Natural killer cell treated with Interleukin-12 subunit alpha and Interleukin-12 subunit beta and Interleukin-15 and Interleukin-18, amount 100 ng/mL, for 72 hours (primary cell): ENCODE results near the gene SOX13. TPM values are rescaled to one million over a fixed set of nuclear protein-coding genes. Genes with fewer than 3 reads are reported as not detected.

Source experiments
- ATAC-seq, 2 donors: fragments of 150-1000 bp; cut with Tn5 transposase in 1 of 2; sonication (Bioruptor Pico), chemical (Tn5 transposase) in 1 of 2; 2 replicates each; pipeline ENCODE4 v1.10.0; 2021
- DNase-seq: peaks from one replicate; pipeline ENCODE4 v3.0.0; 2022; ENCODE audit warnings: low spot score
- H3K27ac Mint-ChIP-seq, 2 donors: 1 replicate in 1 of 2; 2 replicates in 1 of 2; pipeline ENCODE4 v1.8.0; 2022; ENCODE audit warnings: mixed read lengths in 2 of 2, mild to moderate bottlenecking in 1 of 2, moderate library complexity in 1 of 2
- H3K27me3 Mint-ChIP-seq, 2 donors: 1 replicate in 1 of 2; 2 replicates in 1 of 2; pipeline ENCODE4 v1.8.0; 2022; ENCODE audit warnings: mixed read lengths in 2 of 2
- H3K36me3 Mint-ChIP-seq: one replicate; pipeline ENCODE4 v1.8.0; 2022; ENCODE audit warnings: mixed read lengths
- H3K4me1 Mint-ChIP-seq, 2 donors: 1 replicate in 1 of 2; 2 replicates in 1 of 2; pipeline ENCODE4 v1.8.0; 2022; ENCODE audit warnings: low read depth in 2 of 2, mixed read lengths in 2 of 2, mild to moderate bottlenecking in 1 of 2
- H3K4me3 Mint-ChIP-seq: one replicate; pipeline ENCODE4 v1.8.0; 2022; ENCODE audit warnings: mixed read lengths
- H3K9me3 Mint-ChIP-seq: 2 replicates; pipeline ENCODE4 v1.8.0; 2022; ENCODE audit warnings: mixed read lengths
- total RNA-seq, 2 donors: library from RNA; stranded (reverse); gene quantifications; one replicate each; pipeline ENCODE4 v1.2.3, GENCODE V29; 2022

The SOX13 gene
- total RNA-seq, 2 donors from 2014 or later: 5.9 to 8.3 TPM

DNA sequence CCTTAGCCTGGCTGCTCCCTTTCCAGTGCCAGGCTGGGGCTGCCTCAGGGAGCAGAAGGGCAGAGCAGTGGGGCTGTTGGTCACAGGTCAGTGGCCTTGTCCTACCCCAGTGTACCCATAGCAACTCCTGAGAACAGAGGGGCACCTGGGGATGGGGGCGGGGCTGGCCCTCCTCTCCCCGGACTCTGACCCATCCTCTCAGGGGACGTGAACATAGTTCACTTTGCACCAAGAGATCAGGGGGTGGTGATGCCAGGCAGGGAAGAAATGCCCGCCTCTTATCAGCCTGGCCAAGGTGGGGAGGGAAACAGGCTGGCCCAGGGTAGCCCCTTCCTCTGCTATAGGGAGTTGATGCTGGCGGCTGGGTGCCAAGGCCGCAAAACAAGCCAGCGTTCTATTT is 74.0 kb downstream of the SOX13 start:
- H3K4me1 Mint-ChIP-seq: peaks cover 0 to 4% of the 10 kb centered on the region in 2 donors
- H3K36me3 Mint-ChIP-seq: no peaks in the 10 kb centered on the region
- no peak overlapping the region for H3K27ac Mint-ChIP-seq
- H3K27me3 Mint-ChIP-seq: peaks cover 5 to 7% of the 10 kb centered on the region in 2 donors
- H3K9me3 Mint-ChIP-seq: no peaks in the 10 kb centered on the region
- DNase-seq: no peak
- no peak overlapping the region for H3K4me3 Mint-ChIP-seq
- ATAC-seq: no peak

DNA sequence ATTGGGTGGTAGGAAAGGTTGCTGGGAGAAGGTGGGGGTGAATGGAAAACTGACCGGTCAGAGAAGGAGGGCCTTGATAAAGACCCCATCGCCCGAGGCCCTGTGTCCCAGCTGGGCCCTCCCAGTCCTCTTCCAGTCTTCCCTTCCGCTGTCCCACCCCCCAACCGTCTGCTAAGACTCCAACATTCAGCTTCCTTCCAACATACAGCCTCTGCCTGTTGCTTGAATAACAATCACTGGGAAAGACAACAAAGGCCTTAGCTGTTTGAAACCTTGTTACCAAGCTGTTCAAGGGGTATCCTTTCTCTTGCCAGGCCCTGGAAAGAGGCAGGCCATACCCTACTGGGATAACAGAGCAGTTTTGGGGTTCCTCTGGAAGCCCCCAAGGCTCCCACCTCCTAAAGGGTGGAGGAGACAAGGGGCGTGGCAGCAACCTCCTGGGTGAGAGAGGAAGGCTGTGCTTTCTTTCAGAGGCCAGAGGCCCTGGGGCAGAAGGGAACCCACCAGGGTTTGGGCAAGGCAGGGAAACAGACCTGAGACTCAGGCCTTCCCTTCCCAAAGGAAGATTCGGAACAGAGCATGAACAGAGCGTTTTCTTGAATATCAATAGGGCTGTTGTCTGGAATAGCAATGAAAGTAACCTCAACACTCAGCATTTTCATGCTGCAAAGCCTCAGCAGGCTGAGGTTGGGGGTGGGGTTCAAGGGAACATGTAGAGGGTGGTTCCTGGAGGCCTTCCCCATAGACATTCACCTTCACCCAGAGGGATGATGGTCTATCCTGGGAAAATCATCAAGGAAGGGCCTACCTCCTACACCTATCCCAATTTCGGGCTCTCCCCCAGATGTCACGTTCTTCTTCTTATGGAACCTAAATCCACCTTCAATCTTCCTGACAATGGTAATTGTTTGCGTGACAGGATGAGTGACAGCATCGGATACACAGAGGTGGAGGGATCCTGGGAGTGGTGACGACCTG is 74.8 kb downstream of the SOX13 start:
- ATAC-seq (no peak), DNase-seq (no peak)
- Mint-ChIP-seq H3K9me3 (no peaks in the 10 kb centered on the region), H3K27ac (no peak overlapping the region), H3K36me3 (no peaks in the 10 kb centered on the region), H3K4me1 (peaks cover 0 to 7% of the 10 kb centered on the region in 2 donors), H3K27me3 (peaks cover 5 to 7% of the 10 kb centered on the region in 2 donors), H3K4me3 (no peak overlapping the region)

DNA sequence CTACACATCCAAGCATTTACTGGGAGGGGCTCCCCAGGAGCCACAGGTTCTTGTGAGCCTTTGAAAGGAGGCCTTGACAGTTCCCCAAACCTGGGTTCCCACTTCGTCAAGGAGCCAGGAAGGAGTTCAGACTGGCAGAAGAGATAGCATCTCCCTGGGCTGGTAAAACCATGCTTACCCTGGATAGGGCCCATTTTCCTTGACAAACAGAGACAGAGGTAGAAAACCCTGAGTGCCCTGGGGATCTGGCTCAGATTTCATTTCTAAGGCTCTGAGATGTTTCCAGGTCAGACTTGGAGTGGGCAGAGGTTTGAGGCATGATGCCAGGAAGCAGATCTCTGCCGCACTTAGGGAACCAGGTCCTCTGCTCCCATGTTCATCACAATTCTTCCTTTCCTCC is 76.2 kb downstream of the SOX13 start:
- no peaks in the 10 kb centered on the region for H3K36me3 Mint-ChIP-seq
- H3K4me3 Mint-ChIP-seq: no peak overlapping the region
- no peak overlapping the region for H3K27ac Mint-ChIP-seq
- DNase-seq: no peak
- no peak for ATAC-seq
- H3K4me1 Mint-ChIP-seq: peaks cover 0 to 7% of the 10 kb centered on the region in 2 donors
- H3K9me3 Mint-ChIP-seq: no peaks in the 10 kb centered on the region
- peaks cover 7 to 9% of the 10 kb centered on the region in 2 donors for H3K27me3 Mint-ChIP-seq

DNA sequence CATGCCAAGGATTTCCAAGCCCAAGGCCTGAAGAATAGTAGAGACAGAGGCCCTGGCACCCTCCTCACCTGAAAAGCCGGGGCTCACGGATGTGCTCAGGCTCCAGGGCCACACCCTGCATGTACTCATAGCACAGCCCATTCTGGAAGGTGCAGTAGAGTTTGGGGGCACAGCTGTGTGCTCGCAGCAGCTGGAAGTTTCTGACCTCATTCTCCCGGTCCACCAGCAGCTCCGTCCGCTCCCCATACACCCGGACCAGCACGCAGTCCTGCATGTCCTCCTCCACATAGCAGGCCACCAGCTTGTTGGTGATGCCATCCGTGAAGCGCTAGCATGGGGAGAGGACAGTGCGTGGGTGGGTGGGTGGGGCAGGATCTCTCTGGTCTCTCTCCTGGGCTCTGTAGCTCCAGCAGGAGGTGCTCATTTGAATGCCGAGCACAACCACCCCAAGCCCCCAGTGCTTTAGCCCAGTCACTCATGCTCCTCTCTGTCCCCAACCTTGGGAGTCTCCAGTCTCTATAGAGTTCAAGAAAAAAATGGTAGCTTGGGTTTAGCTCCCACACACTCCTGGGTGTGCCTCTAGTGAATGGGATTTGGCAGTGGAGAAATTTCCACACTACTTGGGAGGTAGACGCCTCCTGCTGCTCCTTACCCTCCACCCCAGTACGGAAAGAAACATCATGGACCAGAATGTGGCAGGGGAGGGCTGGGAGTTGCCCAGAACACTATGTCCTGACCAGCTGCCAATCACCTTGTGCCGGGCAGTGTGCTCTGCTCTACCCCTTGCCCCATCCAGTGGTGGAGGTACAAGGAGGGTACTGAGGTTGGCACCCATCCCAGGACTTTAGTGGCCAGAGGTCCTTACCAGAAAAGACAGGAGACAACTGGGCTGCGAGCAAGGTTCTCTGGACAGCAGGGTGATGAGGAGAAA is 77.0 kb downstream of the SOX13 start:
- no peak overlapping the region for H3K27ac Mint-ChIP-seq
- peaks cover 0 to 7% of the 10 kb centered on the region in 2 donors for H3K4me1 Mint-ChIP-seq
- no peak for ATAC-seq
- H3K36me3 Mint-ChIP-seq: no peaks in the 10 kb centered on the region
- DNase-seq: no peak
- peak overlapping the region; percentile 51 for H3K4me3 Mint-ChIP-seq
- no peaks in the 10 kb centered on the region for H3K9me3 Mint-ChIP-seq
- H3K27me3 Mint-ChIP-seq: peaks cover under 1 to 4% of the 10 kb centered on the region in 2 donors

DNA sequence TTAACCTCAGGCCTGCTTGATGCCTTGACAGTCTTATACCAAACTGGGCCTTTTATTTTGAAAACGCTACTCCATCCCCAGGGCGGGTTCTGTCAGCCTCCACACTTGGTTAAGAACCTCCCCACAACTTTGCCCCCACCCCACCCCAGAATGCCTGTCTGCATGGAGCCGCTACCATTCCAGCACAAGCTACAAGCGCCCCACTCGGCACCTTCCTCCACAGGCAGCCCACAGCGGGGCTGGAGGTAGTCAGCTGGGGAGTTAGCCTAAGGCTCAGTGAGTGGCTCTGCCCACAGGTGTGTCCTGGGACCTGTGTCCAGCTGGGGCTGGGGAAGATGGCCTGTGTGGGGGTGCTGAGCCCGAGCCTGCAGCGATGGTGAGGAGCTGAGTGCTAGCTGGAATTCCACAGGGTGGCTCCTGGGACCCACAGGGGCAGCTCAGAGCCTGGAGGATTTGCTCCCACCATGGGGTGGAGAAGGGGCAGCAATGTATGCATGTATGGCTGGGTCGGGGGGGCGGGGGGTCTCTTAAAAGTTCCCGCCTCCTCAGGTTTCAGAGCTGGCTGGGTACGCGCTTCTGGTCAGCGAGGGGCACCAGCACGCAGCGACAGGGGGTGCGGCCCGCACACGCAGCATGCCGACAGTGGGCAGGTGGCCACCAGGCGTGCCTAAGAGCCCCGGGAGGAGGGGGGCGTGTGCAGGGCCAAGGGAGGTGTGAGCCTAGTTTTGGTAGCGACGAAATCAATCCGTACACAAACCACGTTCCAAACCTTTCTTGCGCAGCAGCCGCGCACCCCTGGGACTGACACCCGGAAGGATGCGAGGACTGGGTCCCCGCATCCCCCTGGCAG is 78.0 kb downstream of the SOX13 start:
- no peak for ATAC-seq
- Mint-ChIP-seq H3K4me1 (peaks cover 0 to 7% of the 10 kb centered on the region in 2 donors), H3K4me3 (peak overlapping the region; percentile 51), H3K9me3 (no peaks in the 10 kb centered on the region), H3K27me3 (peaks cover 0 to 6% of the 10 kb centered on the region in 2 donors), H3K27ac (no peak overlapping the region), H3K36me3 (no peaks in the 10 kb centered on the region)
- DNase-seq: no peak

DNA sequence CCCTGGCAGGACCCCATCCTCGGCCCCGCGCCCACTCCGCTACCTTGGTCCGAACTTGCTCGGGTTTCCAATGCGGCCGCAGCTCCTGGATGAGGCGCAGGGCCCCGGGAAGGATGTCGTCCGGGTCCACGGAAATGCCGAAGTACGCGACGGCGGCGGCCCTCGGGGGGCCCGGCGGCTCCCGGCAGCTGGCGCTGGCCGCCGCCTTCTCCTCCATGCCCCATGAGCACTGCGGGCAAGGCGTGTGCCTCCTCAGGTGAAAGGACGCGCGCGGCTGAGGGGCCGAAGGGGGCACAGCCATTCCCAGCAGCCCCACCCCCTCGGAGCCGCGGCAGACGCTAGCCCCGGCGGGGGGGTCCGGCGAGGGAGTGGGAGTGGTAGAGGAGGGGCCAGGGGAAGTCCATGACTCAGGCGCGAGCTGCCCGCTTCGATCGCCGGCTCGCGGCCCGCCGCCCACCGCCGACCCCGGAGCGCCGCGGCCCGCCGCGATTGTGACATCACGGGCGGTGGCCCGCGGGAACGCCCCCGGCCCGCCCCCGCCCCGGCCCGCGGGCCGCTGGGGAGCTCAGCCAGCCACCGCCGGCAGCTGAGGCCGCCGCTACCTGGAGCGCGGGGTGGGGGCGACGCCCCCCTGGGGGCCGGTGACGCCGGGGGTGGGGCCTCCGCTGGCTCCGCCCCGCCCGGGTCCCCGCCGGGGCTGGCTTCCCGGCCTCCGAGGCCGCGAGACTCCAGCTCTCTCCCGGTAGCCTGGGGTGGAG is 78.8 kb downstream of the SOX13 start, which contains the start of gene ETNK2:
ETNK2 (minus strand) TSS at position 493 of the 758 bp plus-strand sequence; CDS start at position 301, 192 bp downstream.
- Mint-ChIP-seq H3K27ac (no peak within 1 kb of the TSS), H3K27me3 (peaks cover 0 to 8% of the 10 kb centered on the region in 2 donors), H3K9me3 (no peaks in the 10 kb centered on the region), H3K4me1 (peaks cover 0 to 7% of the 10 kb centered on the region in 2 donors), H3K36me3 (no peaks in the 10 kb centered on the region), H3K4me3 (peak within 1 kb of the TSS; percentile 56)
- DNase-seq (peak; percentile 77), ATAC-seq (peak; percentile 73 to 82)

DNA sequence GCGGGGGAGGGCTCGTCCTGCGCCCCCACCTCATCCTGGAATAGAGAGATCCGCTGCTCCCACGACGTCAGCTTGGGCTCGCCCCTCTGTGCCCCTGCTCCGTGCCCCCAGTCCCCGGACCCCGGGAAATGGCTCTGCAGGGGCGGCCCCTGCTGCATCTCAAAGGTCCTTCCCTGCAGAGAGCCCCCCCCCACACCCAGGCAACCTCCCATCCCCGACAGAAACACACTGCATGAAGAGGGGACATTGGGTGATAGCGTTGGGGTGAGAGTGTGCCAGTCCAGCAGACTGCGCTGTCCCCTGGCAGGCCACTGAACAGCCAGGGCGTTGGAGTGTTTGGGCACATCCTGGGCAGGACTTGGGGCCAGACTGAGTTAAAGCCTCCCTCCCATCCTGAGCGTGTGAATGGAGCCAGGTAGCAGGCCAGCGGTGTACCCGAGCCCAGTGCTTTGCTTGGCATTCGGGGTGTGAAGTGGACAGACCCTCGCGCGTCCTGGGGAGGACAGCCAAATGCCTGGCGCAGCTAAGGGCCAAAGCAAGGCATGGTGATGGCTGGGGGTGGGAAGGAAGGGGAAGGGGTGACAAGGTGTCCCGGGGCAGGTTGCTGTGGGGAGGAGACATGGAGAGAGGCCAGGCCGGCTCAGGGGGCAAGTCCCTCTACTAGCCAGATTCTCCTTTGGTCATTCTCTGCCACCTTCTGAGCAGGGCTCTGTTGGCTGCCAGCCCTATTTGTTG is 79.6 kb downstream of the SOX13 start:
- no peak for ATAC-seq
- Mint-ChIP-seq H3K4me1 (peaks cover 0 to 7% of the 10 kb centered on the region in 2 donors), H3K4me3 (peak overlapping the region; percentile 56), H3K36me3 (no peaks in the 10 kb centered on the region), H3K27ac (no peak overlapping the region), H3K9me3 (no peaks in the 10 kb centered on the region), H3K27me3 (peaks cover 0 to 8% of the 10 kb centered on the region in 2 donors)
- no peak for DNase-seq

DNA sequence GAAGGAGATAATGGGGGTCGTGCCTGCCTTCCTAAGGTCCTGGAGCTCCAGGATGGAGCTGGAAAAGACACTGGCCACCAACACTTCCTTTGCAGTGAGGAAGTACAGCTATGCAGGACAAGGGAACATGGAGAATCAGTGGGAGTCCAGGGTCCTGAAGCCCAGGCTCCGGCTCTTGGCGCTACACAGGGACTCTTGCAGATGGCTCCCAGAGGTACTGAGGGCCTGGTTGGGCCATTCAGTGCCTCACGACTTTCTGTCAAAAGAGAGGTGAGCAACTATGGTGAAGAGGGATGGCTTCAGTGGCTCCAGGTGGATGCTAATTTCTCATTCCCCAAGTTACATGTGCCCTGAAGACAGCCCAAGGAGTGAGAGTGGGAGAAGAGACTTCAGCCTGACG is 80.8 kb downstream of the SOX13 start:
- DNase-seq (no peak), ATAC-seq (no peak)
- no peaks in the 10 kb centered on the region for H3K36me3 Mint-ChIP-seq
- no peak overlapping the region for H3K27ac Mint-ChIP-seq
- H3K27me3 Mint-ChIP-seq: peaks cover 0 to 8% of the 10 kb centered on the region in 2 donors
- peaks cover 0 to 7% of the 10 kb centered on the region in 2 donors for H3K4me1 Mint-ChIP-seq
- H3K9me3 Mint-ChIP-seq: no peaks in the 10 kb centered on the region
- no peak overlapping the region for H3K4me3 Mint-ChIP-seq

DNA sequence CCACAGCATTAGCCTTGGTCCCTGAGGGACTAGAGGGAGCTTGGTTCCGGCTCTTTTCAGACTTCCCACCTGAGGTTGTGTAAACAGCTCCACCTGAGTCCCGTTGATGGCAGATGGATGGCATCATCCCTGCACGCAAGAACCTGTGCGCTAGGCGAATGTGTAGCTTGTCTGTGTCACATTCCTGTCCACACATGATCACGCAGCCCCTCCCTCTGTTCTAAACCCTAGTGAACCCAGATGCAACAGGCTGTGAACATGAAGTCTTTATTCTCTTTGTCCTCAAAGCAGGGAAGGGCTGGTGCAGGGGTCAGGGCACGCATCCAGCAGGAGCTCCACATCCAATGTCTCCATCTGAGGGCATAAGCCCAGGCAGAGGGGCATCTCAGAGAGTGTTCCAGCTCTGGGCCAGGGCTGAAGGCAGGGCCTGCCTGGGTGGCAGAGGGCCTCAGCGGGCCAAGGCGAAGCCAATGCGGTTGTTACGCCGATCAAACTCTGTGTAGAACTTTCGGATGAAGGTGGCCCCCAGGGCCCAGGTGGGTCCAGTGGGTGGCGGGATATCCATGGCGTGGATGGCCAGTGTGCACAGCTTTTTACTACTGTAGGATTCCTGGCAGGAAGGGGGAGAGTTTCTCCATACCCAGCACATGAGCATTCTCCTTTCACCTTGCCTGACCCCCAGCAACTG is 81.8 kb downstream of the SOX13 start:
- no peak overlapping the region for H3K27ac Mint-ChIP-seq
- H3K36me3 Mint-ChIP-seq: no peaks in the 10 kb centered on the region
- no peak overlapping the region for H3K4me3 Mint-ChIP-seq
- DNase-seq: no peak
- H3K4me1 Mint-ChIP-seq: peaks cover 0 to 7% of the 10 kb centered on the region in 2 donors
- H3K9me3 Mint-ChIP-seq: no peaks in the 10 kb centered on the region
- ATAC-seq: no peak
- peaks cover 0 to 8% of the 10 kb centered on the region in 2 donors for H3K27me3 Mint-ChIP-seq

DNA sequence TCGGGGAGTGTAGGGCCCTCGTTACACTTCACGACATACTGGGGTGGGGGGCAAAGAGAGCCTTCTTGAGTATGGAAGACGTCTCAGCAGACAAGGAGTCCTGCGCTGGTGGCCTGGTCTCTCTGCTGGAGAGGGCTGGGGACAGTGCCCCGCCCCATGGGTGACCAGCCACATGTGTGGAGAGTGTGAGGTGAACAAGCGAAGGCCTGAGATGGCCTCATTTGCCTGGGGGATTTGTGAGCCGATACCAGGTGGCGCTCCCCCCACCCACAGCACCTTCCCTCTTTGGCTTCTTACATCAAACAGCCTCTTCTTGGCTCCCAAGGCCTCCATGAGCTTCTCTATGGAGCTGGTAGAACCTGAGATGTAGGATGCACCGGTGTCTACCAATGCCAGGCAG is 83.0 kb downstream of the SOX13 start:
- no peaks in the 10 kb centered on the region for H3K9me3 Mint-ChIP-seq
- H3K27ac Mint-ChIP-seq: no peak overlapping the region
- H3K36me3 Mint-ChIP-seq: no peaks in the 10 kb centered on the region
- H3K27me3 Mint-ChIP-seq: peaks cover 0 to 8% of the 10 kb centered on the region in 2 donors
- H3K4me1 Mint-ChIP-seq: peaks cover 0 to 3% of the 10 kb centered on the region in 2 donors
- no peak overlapping the region for H3K4me3 Mint-ChIP-seq
- no peak for ATAC-seq
- DNase-seq: no peak

DNA sequence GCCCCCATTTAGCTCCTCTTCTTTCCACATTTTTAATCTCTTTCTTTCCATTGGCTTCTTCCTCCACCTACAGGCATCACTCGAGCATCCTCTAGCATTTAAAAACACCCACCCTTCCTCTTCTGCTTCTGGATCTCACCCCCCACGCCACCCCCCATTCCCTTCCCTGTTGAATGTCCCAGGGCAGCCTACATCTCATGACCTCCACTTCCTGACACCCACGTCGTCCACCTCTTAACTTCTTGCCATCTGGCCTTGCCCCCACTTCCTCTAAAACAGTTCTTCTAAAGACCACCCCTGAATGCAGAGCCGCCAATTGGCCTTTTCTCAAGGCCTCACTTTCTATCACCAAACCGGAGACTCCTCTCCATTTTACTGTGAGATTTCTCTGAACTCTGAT is 85.0 kb downstream of the SOX13 start:
- Mint-ChIP-seq H3K27me3 (peaks cover 0 to 8% of the 10 kb centered on the region in 2 donors), H3K27ac (no peak overlapping the region), H3K4me3 (no peak overlapping the region), H3K36me3 (no peaks in the 10 kb centered on the region), H3K4me1 (no peaks in the 10 kb centered on the region), H3K9me3 (no peaks in the 10 kb centered on the region)
- no peak for ATAC-seq
- DNase-seq: no peak
